ENCODE measurements around the gene GSTO1. TPM values are rescaled to one million over a fixed set of nuclear protein-coding genes. Genes with fewer than 3 reads are reported as not detected.

The GSTO1 gene
- total RNA-seq, 3 donors from 2014 or later (not counting 1 experiment from before 2014, with no cell fraction given): 27.8 to 38.0 (median 31.5) TPM

DNA sequence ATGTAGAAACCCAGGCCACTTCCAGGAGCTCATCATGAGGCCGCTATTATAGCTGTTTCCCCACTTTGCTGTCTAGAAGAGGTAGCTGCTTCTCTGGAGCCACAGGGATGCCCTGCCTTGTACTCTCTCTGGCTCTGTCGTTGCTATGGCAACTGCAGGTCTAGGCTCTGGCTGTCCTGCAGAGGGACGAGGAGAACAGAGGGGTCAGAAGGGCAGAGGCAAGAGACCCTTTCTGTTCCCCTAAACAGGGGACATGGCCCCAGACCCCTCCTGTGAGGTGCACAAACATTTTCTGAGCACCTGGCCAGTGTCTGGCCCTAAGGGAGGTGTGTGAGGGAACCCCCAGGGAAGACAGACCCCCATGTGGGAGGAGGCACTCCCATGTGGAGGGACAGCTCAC lies 52.2 kb downstream of the GSTO1 start:
- H3K27me3 ChIP-seq (ENCODE audit: control insufficient read depth, insufficient read depth, low read length): no peaks in the 10 kb centered on the region
- no peaks in the 10 kb centered on the region for H3K36me3 Mint-ChIP-seq
- no peak for ATAC-seq
- peak overlapping the region; percentile 86 to 90 for H3K27ac Mint-ChIP-seq
- WGBS (ENCODE audit: insufficient coverage): 96% methylated on average over 3 of the region's 3 CpGs
- H3K4me3 Mint-ChIP-seq: peak overlapping the region; percentile 86
- H3K4me1 ChIP-seq (ENCODE audit: control insufficient read depth, insufficient read depth, low read length): peaks cover 92% of the 10 kb centered on the region
- no peak overlapping the region for H3K27ac ChIP-seq (ENCODE audit: low read length)
- DNase-seq: no peak
- no peak for TF ChIP-seq CTCF (IDR thresholded peaks at IDR 0.05)
- peaks cover 0 to 6% of the 10 kb centered on the region in 2 donors for H3K9me3 Mint-ChIP-seq
- H3K27me3 Mint-ChIP-seq (ENCODE audit: low read depth in 2 of 2): no peaks in the 10 kb centered on the region
- peaks cover 6% of the 10 kb centered on the region for H3K9me3 ChIP-seq (ENCODE audit: control insufficient read depth, insufficient read depth, low read length)
- intact Hi-C loops (cut with micrococcal nuclease): no loop called here
- peaks cover 17% of the 10 kb centered on the region for H3K36me3 ChIP-seq (ENCODE audit: control insufficient read depth, insufficient read depth, low read length)
- no peak overlapping the region for H3K4me3 ChIP-seq (ENCODE audit: low read length)
- H3K4me1 Mint-ChIP-seq: peaks cover 90 to 92% of the 10 kb centered on the region in 2 donors

DNA sequence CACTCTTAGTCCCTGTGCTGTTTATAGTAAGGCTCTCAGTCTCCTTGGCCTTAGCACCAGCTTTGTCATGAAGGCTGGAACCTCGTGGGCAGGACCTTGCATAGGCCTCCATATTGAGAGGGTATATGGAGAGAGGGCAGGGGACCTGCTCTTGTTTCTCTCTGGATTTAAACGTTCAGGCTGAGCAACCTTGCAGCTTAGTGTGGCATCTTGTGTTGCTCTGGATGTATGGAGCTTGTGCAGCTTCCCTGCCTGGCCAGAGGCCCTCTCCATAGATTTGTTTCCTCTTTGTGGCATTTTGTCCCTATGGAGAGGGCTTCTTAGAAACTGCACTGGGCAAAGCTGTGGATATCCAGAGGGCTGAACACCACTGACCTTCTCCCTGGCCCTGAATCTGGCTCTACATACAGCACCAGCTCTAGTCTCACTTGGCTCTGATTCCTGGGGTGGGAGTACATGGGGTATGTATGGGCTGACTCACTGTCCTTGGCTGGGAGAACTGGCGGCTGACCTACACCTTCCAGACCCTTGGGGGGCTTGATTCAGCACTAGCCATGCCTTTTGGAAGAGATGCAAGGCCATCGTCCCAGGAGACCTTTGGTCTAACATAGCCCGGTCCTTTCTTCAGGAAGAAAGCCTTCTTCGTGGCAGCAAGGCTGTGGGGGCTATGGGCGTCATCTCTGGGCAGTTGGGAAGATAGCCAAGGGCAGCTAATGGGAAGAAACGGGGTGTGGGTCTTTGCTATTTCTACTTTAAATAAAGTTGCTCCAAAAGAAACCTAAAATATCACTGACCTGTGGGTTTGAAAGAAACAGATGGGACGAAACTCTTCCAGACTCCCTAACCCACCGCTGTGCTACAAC lies 53.1 kb downstream of the GSTO1 start:
- Mint-ChIP-seq H3K36me3 (no peaks in the 10 kb centered on the region), H3K4me3 (peak overlapping the region; percentile 64), H3K27ac (peak overlapping the region; percentile 86 to 90), H3K27me3 (ENCODE audit: low read depth in 2 of 2) (no peaks in the 10 kb centered on the region), H3K4me1 (peaks cover 85 to 87% of the 10 kb centered on the region in 2 donors), H3K9me3 (peaks cover 0 to 6% of the 10 kb centered on the region in 2 donors)
- intact Hi-C loops (cut with micrococcal nuclease): loop anchor here (2.0 kb wide), 1 partner anchor 15 kb away; no protein-coding TSS in a partner anchor
- no peaks in the 10 kb centered on the region for H3K27me3 ChIP-seq (ENCODE audit: control insufficient read depth, insufficient read depth, low read length)
- H3K4me3 ChIP-seq (ENCODE audit: low read length): no peak overlapping the region
- H3K27ac ChIP-seq (ENCODE audit: low read length): peak overlapping the region; percentile 39
- peaks cover 26% of the 10 kb centered on the region for H3K36me3 ChIP-seq (ENCODE audit: control insufficient read depth, insufficient read depth, low read length)
- 70% methylated on average over 9 of the region's 10 CpGs for WGBS (ENCODE audit: insufficient coverage)
- no peak for TF ChIP-seq CTCF (IDR thresholded peaks at IDR 0.05)
- DNase-seq (peak in 1 of 2 donors; percentile 23), ATAC-seq (no peak)
- peaks cover 83% of the 10 kb centered on the region for H3K4me1 ChIP-seq (ENCODE audit: control insufficient read depth, insufficient read depth, low read length)
- peaks cover 6% of the 10 kb centered on the region for H3K9me3 ChIP-seq (ENCODE audit: control insufficient read depth, insufficient read depth, low read length)

- H3K4me3 Mint-ChIP-seq: peak overlapping the region; percentile 64
- Histone ChIP-seq H3K4me1 (ENCODE audit: control insufficient read depth, insufficient read depth, low read length) (peaks cover 76% of the 10 kb centered on the region), H3K9me3 (ENCODE audit: control insufficient read depth, insufficient read depth, low read length) (peaks cover 2% of the 10 kb centered on the region), H3K4me3 (ENCODE audit: low read length) (no peak overlapping the region), H3K36me3 (ENCODE audit: control insufficient read depth, insufficient read depth, low read length) (peaks cover 32% of the 10 kb centered on the region), H3K27ac (ENCODE audit: low read length) (peak overlapping the region; percentile 39), H3K27me3 (ENCODE audit: control insufficient read depth, insufficient read depth, low read length) (no peaks in the 10 kb centered on the region)
- TF ChIP-seq CTCF (IDR thresholded peaks at IDR 0.05): no peak
- DNase-seq (peak in 1 of 2 donors; percentile 61), ATAC-seq (no peak)
- 15% methylated on average over 4 of the region's 4 CpGs for WGBS (ENCODE audit: insufficient coverage)
- H3K4me1 Mint-ChIP-seq: peaks cover 85 to 87% of the 10 kb centered on the region in 2 donors
- intact Hi-C loops (cut with micrococcal nuclease): loop anchor here (2.0 kb wide), 1 partner anchor 14 kb away; no protein-coding TSS in a partner anchor
- no peaks in the 10 kb centered on the region for H3K27me3 Mint-ChIP-seq (ENCODE audit: low read depth in 2 of 2)
- peak overlapping the region; percentile 86 to 90 for H3K27ac Mint-ChIP-seq
- H3K36me3 Mint-ChIP-seq: no peaks in the 10 kb centered on the region
- peaks cover 0 to under 1% of the 10 kb centered on the region in 2 donors for H3K9me3 Mint-ChIP-seq
Measured at GRCh38 chr10:104308439-104308903, 53.8 kb downstream of the GSTO1 start.

Measured in natural killer cell (primary cell).